Peyer's patch (tissue), 4 donors: ENCODE results near the gene SLC38A11.

ENCODE experiments used
- CTCF ChIP-seq, 6 experiments: fragments of 450-650 bp in 4 of 6; fragments of 200-600 bp in 2 of 6; sonication (generic) in 1 of 6; IDR thresholded peaks; one replicate each; pipeline ENCODE4 v1.5.1; 2017 to 2019; ENCODE audit warnings: antibody characterized with exemption in 6 of 6, mild to moderate bottlenecking in 3 of 6, moderate library complexity in 1 of 6
- POLR2A ChIP-seq, 2 donors: fragments of 450-650 bp; IDR thresholded peaks; one replicate each; pipeline ENCODE4 v1.5.1; 2017; ENCODE audit warnings: antibody characterized with exemption in 2 of 2, mild to moderate bottlenecking in 2 of 2, moderate library complexity in 2 of 2

GRCh38 chr2:164984428-164984827 lies 29.1 kb upstream of the SLC38A11 start:
- no peak for TF ChIP-seq CTCF (IDR thresholded peaks at IDR 0.05)
- TF ChIP-seq POLR2A (IDR thresholded peaks at IDR 0.05): no peak
